Endothelial cell of umbilical vein (primary cell): ENCODE measurements around the gene TMEM181. TPM values are rescaled to one million over a fixed set of nuclear protein-coding genes. Genes with fewer than 3 reads are reported as not detected.

Experiments used
- BruUV-seq: library from RNA; stranded (reverse); fragments of 400-500 nt; replicated peaks from 2 replicates; lab custom pipeline; 2021; lab: Mats Ljungman, UMichigan
- CTCF ChIA-PET: fragments of 300-600, 350-600 bp; sonication (Branson Sonifier 250); formaldehyde crosslinking; loops from one replicate; lab custom pipeline; 2021; ENCODE audit warnings: antibody characterized with exemption, inconsistent platforms; lab: Charles Lee
- POLR2A ChIA-PET: fragments of 300-600, 350-600 bp; sonication (Branson Sonifier 250); formaldehyde crosslinking; loops from one replicate; lab custom pipeline; 2021; ENCODE audit warnings: antibody characterized with exemption, inconsistent platforms; lab: Charles Lee
- DNase-seq: peaks from one replicate; pipeline ENCODE4 v3.0.0-alpha.2; 2011; ENCODE audit warnings: low read depth, low spot score
- FAIRE-seq: peaks from 2 replicates; lab custom pipeline; 2011; peaks lifted over from hg19 to GRCh38; lab: Jason Lieb, UNC
- H2AFZ ChIP-seq: 2 replicates; pipeline ENCODE4 v1.6.0; 2012; ENCODE audit warnings: low read depth, low read length, control low read depth, inconsistent platforms
- H3K27ac ChIP-seq: 2 replicates; pipeline ENCODE4 v1.5.1; 2011; ENCODE audit warnings: low read depth, mild to moderate bottlenecking, control low read depth, low read length, moderate library complexity; ENCODE audit not compliant: insufficient read depth
- H3K27me3 ChIP-seq, 2 experiments: 2 replicates each; pipeline versions ENCODE4 v1.6.0 to v1.6.1; 2011; ENCODE audit warnings: low read length in 2 of 2, mixed read lengths in 1 of 2; ENCODE audit not compliant: control insufficient read depth in 2 of 2, insufficient read depth in 2 of 2
- H3K36me3 ChIP-seq, 2 experiments: 2 replicates in 1 of 2; 3 replicates in 1 of 2; pipeline ENCODE4 v1.5.1; 2011; ENCODE audit warnings: low read length in 2 of 2, mild to moderate bottlenecking in 1 of 2, moderate library complexity in 1 of 2; ENCODE audit not compliant: control insufficient read depth in 2 of 2, insufficient read depth in 2 of 2; ENCODE audit errors: extremely low read depth in 1 of 2
- H3K4me1 ChIP-seq: 3 replicates; pipeline ENCODE4 v1.5.1; 2011; ENCODE audit warnings: mild to moderate bottlenecking, low read length; ENCODE audit not compliant: control insufficient read depth, insufficient read depth; ENCODE audit errors: extremely low read depth
- H3K4me2 ChIP-seq: 2 replicates; pipeline ENCODE4 v1.6.1; 2011; ENCODE audit warnings: low read length, control low read depth, mixed read lengths; ENCODE audit not compliant: insufficient read depth
- H3K4me3 ChIP-seq, 3 experiments: fragments of 200-600 bp in 1 of 3; sonication (generic), shearing (Covaris generic) in 1 of 3; replicated peaks in 1 of 3; 2 replicates each; pipeline ENCODE4 v1.5.1; 2011 to 2016; ENCODE audit warnings: control low read depth in 3 of 3, low read length in 3 of 3, mild to moderate bottlenecking in 2 of 3, inconsistent platforms in 1 of 3, low read depth in 1 of 3, moderate library complexity in 1 of 3; ENCODE audit not compliant: insufficient read depth in 1 of 3
- H3K79me2 ChIP-seq: 2 replicates; pipeline ENCODE4 v1.6.0; 2012; ENCODE audit warnings: low read length, inconsistent platforms; ENCODE audit not compliant: control insufficient read depth, insufficient read depth
- H3K9ac ChIP-seq: replicated peaks from 2 replicates; pipeline ENCODE3; 2011; ENCODE audit warnings: low read length, control low read depth; ENCODE audit not compliant: insufficient read depth; ENCODE audit errors: extremely low read depth
- H3K9me1 ChIP-seq: replicated peaks from 3 replicates; pipeline ENCODE4 v1.6.0; 2011; ENCODE audit warnings: mild to moderate bottlenecking, low read length; ENCODE audit not compliant: control insufficient read depth, insufficient read depth; ENCODE audit errors: extremely low read depth
- H3K9me3 ChIP-seq: replicated peaks from 2 replicates; pipeline ENCODE4 v1.5.1; 2012; ENCODE audit warnings: low read length, inconsistent platforms; ENCODE audit not compliant: control insufficient read depth, insufficient read depth
- H4K20me1 ChIP-seq: replicated peaks from 2 replicates; pipeline ENCODE3; 2011; ENCODE audit warnings: mild to moderate bottlenecking, low read length; ENCODE audit not compliant: control insufficient read depth, insufficient read depth; ENCODE audit errors: extremely low read depth
- CTCF ChIP-seq, 2 donors: IDR thresholded peaks; 1 replicate in 1 of 2; 2 replicates in 1 of 2; pipeline ENCODE4 v1.5.1; 2011; ENCODE audit warnings: low read length in 2 of 2, mild to moderate bottlenecking in 2 of 2, moderate library complexity in 2 of 2, control low read depth in 1 of 2, inconsistent platforms in 1 of 2, low read depth in 1 of 2; ENCODE audit not compliant: insufficient read depth in 1 of 2; ENCODE audit errors: extremely low read depth in 1 of 2
- EZH2 ChIP-seq: IDR thresholded peaks from 2 replicates; pipeline ENCODE4 v1.6.1; 2012; ENCODE audit warnings: borderline replicate concordance, low read depth, mild to moderate bottlenecking, moderate library complexity, low read length, inconsistent platforms; ENCODE audit not compliant: severe bottlenecking
- FOS ChIP-seq: IDR thresholded peaks from 2 replicates; pipeline ENCODE4 v1.6.1; 2011; ENCODE audit warnings: mild to moderate bottlenecking, low read length, moderate library complexity, borderline replicate concordance; ENCODE audit not compliant: insufficient read depth
- GATA2 ChIP-seq: IDR thresholded peaks from 2 replicates; pipeline ENCODE4 v1.7.0; 2011; ENCODE audit warnings: low read depth, mild to moderate bottlenecking, moderate library complexity, mixed read lengths, low read length; ENCODE audit not compliant: insufficient read length, insufficient read depth
- JUN ChIP-seq: IDR thresholded peaks from 2 replicates; pipeline ENCODE4 v1.6.1; 2011; ENCODE audit warnings: borderline replicate concordance, low read depth; ENCODE audit not compliant: insufficient read length, insufficient read depth
- MAX ChIP-seq: IDR thresholded peaks from 2 replicates; pipeline ENCODE4 v1.6.1; 2011; ENCODE audit not compliant: insufficient read depth, insufficient read length
- MYC ChIP-seq: IDR thresholded peaks from one replicate; pipeline ENCODE4 v1.6.1; 2011; ENCODE audit warnings: mild to moderate bottlenecking, low read depth, low read length
- POLR2A ChIP-seq: IDR thresholded peaks from 2 replicates; pipeline ENCODE4 v1.6.1; 2012; ENCODE audit warnings: low read depth, mild to moderate bottlenecking, control low read depth, low read length
- POLR2AphosphoS5 ChIP-seq: IDR thresholded peaks from 2 replicates; pipeline ENCODE4 v1.6.1; 2012; ENCODE audit warnings: low read depth, mild to moderate bottlenecking, control low read depth, low read length, moderate library complexity; ENCODE audit not compliant: insufficient read depth
- dilution Hi-C: fragments of 300-500 bp; cut with MboI; formaldehyde crosslinking; loops from one replicate; pipeline ENCODE4 v1.15.0; 2019; ENCODE audit warnings: low sequenced_read_pairs; ENCODE audit not compliant: extremely low pct_ligation_motif_present
- intact Hi-C: fragments of 100-400 bp; cut with micrococcal nuclease; formaldehyde crosslinking; loops from one replicate; pipeline ENCODE4 v1.10.0; 2022
- polyA plus RNA-seq, 4 experiments: library from polyadenylated mRNA; depleted of rRNA in 3 of 4; stranded (reverse) in 3 of 4; unstranded in 1 of 4; fragments of >200 nt; gene quantifications; 2 replicates each; pipeline versions ENCODE4 v1.2.1 to v1.2.3, GENCODE V29; 2011 to 2012; ENCODE audit warnings: missing spikeins in 1 of 4
- total RNA-seq: library from RNA; stranded (reverse); gene quantifications from 2 replicates; pipeline ENCODE4 v1.2.3, GENCODE V29; 2021

Gene TMEM181
- total and polyA plus RNA-seq, 2 donors (not counting 3 experiments of a cell fraction or from before 2014, with no cell fraction given) = 21.7 to 33.5 TPM

- peaks cover 0 to 4% of the 10 kb centered on the region in 2 experiments for H3K36me3 ChIP-seq
- DNase-seq (no peak), FAIRE-seq (no peak)
- no peak overlapping the region for H3K4me3 ChIP-seq
- POLR2A ChIA-PET = no interaction called here
- no peak overlapping the region for H2AFZ ChIP-seq
- no peak overlapping the region for H3K27ac ChIP-seq
- H3K79me2 ChIP-seq = peaks cover 64% of the 10 kb centered on the region
- no peaks in the 10 kb centered on the region for H3K27me3 ChIP-seq
- H3K4me1 ChIP-seq = peaks cover 9% of the 10 kb centered on the region
- no peaks in the 10 kb centered on the region for H3K9me1 ChIP-seq
- no peaks in the 10 kb centered on the region for H3K9me3 ChIP-seq
- dilution Hi-C loops (no loop called here), intact Hi-C loops (no loop called here)
- BruUV-seq = no TSS peak
- no peak overlapping the region for H3K9ac ChIP-seq
- H4K20me1 ChIP-seq = no peaks in the 10 kb centered on the region
- CTCF ChIA-PET = interaction anchor here (1.0 kb wide), 1 partner anchor 349 kb away, joined by 3 read pairs; no protein-coding TSS in a partner anchor
- H3K4me2 ChIP-seq = no peak overlapping the region
- TF ChIP-seq POLR2AphosphoS5 (no peak), JUN (no peak), CTCF (IDR thresholded peaks at IDR 0.05; ENCODE audit: extremely low read depth in 1 of 2, insufficient read depth in 1 of 2, low read depth in 1 of 2, low read length in 2 of 2) (no peak), EZH2 (no peak), FOS (no peak), POLR2A (no peak), MYC (no peak), MAX (no peak), GATA2 (no peak)
Measured at GRCh38 chr6:158570681-158570962, 10.7 kb downstream of the TMEM181 start.
